ENCODE measurements around the gene ITGA11. TPM values are rescaled to one million over a fixed set of nuclear protein-coding genes. Genes with fewer than 3 reads are reported as not detected.

Gene ITGA11
- total and polyA plus RNA-seq, 10 donors, result 0.27 to 17.2 (median 5.8) TPM

GRCh38 chr15:68332266-68332665 lies 99.7 kb downstream of the ITGA11 start:
- intact Hi-C loops (cut with DNase I; ENCODE audit: low total_unique reads), result no loop called here
- H3K4me1 ChIP-seq, result peaks cover 3 to 43% (median 29%) of the 10 kb centered on the region in 6 donors
- H3K36me3 ChIP-seq, result no peaks in the 10 kb centered on the region
- 90 to 94% (median 92%) methylated on average over 21 of the region's 21 CpGs for WGBS, 5 donors
- no peak overlapping the region for H3K27ac ChIP-seq
- no peak overlapping the region for H3K4me3 ChIP-seq
- H3K9me3 ChIP-seq, result no peaks in the 10 kb centered on the region
- H3K27me3 ChIP-seq (replicated peaks in 1 of 7), result peaks cover 0 to under 1% (median 0%) of the 10 kb centered on the region in 7 donors
- DNase-seq, result peak; percentile 67
- no peak for TF ChIP-seq POLR2A (IDR thresholded peaks at IDR 0.05)
- TF ChIP-seq, protein P1, sequence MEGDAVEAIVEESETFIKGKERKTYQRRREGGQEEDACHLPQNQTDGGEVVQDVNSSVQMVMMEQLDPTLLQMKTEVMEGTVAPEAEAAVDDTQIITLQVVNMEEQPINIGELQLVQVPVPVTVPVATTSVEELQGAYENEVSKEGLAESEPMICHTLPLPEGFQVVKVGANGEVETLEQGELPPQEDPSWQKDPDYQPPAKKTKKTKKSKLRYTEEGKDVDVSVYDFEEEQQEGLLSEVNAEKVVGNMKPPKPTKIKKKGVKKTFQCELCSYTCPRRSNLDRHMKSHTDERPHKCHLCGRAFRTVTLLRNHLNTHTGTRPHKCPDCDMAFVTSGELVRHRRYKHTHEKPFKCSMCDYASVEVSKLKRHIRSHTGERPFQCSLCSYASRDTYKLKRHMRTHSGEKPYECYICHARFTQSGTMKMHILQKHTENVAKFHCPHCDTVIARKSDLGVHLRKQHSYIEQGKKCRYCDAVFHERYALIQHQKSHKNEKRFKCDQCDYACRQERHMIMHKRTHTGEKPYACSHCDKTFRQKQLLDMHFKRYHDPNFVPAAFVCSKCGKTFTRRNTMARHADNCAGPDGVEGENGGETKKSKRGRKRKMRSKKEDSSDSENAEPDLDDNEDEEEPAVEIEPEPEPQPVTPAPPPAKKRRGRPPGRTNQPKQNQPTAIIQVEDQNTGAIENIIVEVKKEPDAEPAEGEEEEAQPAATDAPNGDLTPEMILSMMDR (IDR thresholded peaks at IDR 0.05 in 8 of 11, conservative IDR thresholded peaks at IDR 0.05 in 3 of 11), result no peak

DNA sequence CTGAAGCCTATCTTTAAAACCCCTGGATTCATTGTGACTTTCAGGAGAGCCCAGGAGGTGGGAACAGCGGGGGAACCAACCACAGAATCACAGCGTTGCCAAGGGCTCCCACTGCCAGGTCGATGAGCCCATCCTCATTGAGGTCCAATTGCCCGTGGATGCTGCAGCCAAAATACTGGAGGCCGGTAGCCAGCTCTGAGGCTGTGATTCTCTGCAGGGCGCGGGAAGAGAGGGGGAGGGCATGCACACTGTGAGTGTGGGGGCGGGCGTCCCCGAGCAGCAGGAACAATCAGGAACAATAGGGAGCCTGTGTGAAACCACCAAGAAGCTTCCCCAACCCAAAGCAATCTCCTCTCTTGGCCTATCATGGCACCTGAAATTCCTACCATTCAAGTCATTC lies 101.1 kb downstream of the ITGA11 start:
- H3K27ac ChIP-seq, result no peak overlapping the region
- peaks cover 3 to 44% (median 31%) of the 10 kb centered on the region in 6 donors for H3K4me1 ChIP-seq
- no peaks in the 10 kb centered on the region for H3K36me3 ChIP-seq
- TF ChIP-seq POLR2A (IDR thresholded peaks at IDR 0.05) (no peak), POLR2AphosphoS5 (IDR thresholded peaks at IDR 0.05) (no peak)
- TF ChIP-seq, protein P1 (IDR thresholded peaks at IDR 0.05 in 8 of 11, conservative IDR thresholded peaks at IDR 0.05 in 3 of 11), result no peak
- peaks cover 0 to 12% (median 0%) of the 10 kb centered on the region in 7 donors for H3K27me3 ChIP-seq (replicated peaks in 1 of 7)
- intact Hi-C loops (cut with DNase I; ENCODE audit: low total_unique reads), result no loop called here
- no peaks in the 10 kb centered on the region for H3K9me3 ChIP-seq
- 75 to 87% (median 84%) methylated on average over 10 of the region's 10 CpGs for WGBS, 5 donors
- peak; percentile 22 for DNase-seq
- H3K4me3 ChIP-seq, result no peak overlapping the region

GRCh38 chr15:68330416-68330815 lies 101.5 kb downstream of the ITGA11 start:
- TF ChIP-seq, protein P1 (IDR thresholded peaks at IDR 0.05 in 8 of 11, conservative IDR thresholded peaks at IDR 0.05 in 3 of 11), result no peak
- TF ChIP-seq POLR2A (IDR thresholded peaks at IDR 0.05) (no peak), POLR2AphosphoS5 (IDR thresholded peaks at IDR 0.05) (no peak)
- intact Hi-C loops (cut with DNase I; ENCODE audit: low total_unique reads), result no loop called here
- peaks cover 0 to 12% (median 0%) of the 10 kb centered on the region in 7 donors for H3K27me3 ChIP-seq (replicated peaks in 1 of 7)
- WGBS, 5 donors, result 62 to 79% (median 73%) methylated on average over 6 of the region's 6 CpGs
- H3K9me3 ChIP-seq, result no peaks in the 10 kb centered on the region
- no peak overlapping the region for H3K27ac ChIP-seq
- H3K4me1 ChIP-seq, result peaks cover 3 to 39% (median 28%) of the 10 kb centered on the region in 6 donors
- H3K4me3 ChIP-seq, result no peak overlapping the region
- no peak for DNase-seq
- no peaks in the 10 kb centered on the region for H3K36me3 ChIP-seq

DNA sequence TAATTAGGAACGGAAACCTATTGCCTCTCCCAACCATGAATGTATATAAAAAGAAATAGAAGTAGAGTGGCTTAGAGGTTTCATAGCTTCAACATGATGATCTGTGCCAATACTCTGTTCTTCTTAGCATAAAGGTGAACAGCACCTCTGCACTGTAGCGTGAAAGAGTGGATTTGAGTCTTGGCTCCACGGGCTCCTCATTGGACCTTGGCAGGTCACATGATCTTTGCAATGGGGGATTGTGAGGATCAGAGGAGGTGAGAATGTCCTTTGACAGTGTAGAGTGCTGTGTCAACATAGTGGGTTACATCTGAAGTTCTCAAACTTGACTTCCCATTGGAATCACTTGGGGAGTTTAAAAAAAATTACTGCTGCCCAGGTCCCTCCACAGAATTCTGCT lies 103.0 kb downstream of the ITGA11 start:
- Histone ChIP-seq H3K4me1 (peaks cover under 1 to 25% (median 15%) of the 10 kb centered on the region in 6 donors), H3K4me3 (no peak overlapping the region), H3K36me3 (peaks cover 0 to 6% (median 0%) of the 10 kb centered on the region in 6 donors), H3K27me3 (replicated peaks in 1 of 7) (peaks cover 0 to 12% (median 0%) of the 10 kb centered on the region in 7 donors), H3K9me3 (no peaks in the 10 kb centered on the region), H3K27ac (no peak overlapping the region)
- no peak for TF ChIP-seq POLR2A (IDR thresholded peaks at IDR 0.05)
- TF ChIP-seq POLR2AphosphoS5 (IDR thresholded peaks at IDR 0.05), result no peak
- TF ChIP-seq, protein P1 (IDR thresholded peaks at IDR 0.05 in 8 of 11, conservative IDR thresholded peaks at IDR 0.05 in 3 of 11), result no peak
- DNase-seq, result no peak
- WGBS, 5 donors, result 85 to 95% (median 94%) methylated on average over 3 of the region's 3 CpGs
- intact Hi-C loops (cut with DNase I; ENCODE audit: low total_unique reads), result no loop called here

All from spleen (tissue), 11 donors.